ENCODE data around the gene STPG1.
"Not testable (repeated sequence)": the region's sequence is repeated elsewhere in the genome, so short reads cannot be mapped to it uniquely, and the experiment has no call there.

Gene STPG1

GRCh38 chr1:24450857-24451397 is 37.3 kb upstream of the STPG1 start:
- no peak overlapping the region for H4K12ac ChIP-seq (ENCODE audit: low read depth, low read length)
- H3K27ac ChIP-seq (ENCODE audit: low read depth, low read length): no peak overlapping the region
- H3K4me2 ChIP-seq (ENCODE audit: low read length): no peak overlapping the region
- no peak overlapping the region for H3K4ac ChIP-seq (ENCODE audit: low read depth, low read length)
- no peak overlapping the region for H2BK12ac ChIP-seq (ENCODE audit: low read length)
- H3K4me1 ChIP-seq (ENCODE audit: control insufficient read depth in 1 of 2, insufficient read depth in 2 of 2, low read length in 2 of 2): no peaks in the 10 kb centered on the region
- no peak overlapping the region for H3K18ac ChIP-seq (ENCODE audit: low read length)
- DNase-seq: no peak
- no peak overlapping the region for H2AK5ac ChIP-seq (ENCODE audit: low read length)
- H2BK5ac ChIP-seq (ENCODE audit: low read depth, low read length, poor library complexity): no peak overlapping the region
- no peaks in the 10 kb centered on the region for H3K9me3 ChIP-seq (ENCODE audit: insufficient read depth, low read depth, low read length)
- no peak overlapping the region for H2BK120ac ChIP-seq (ENCODE audit: insufficient read depth, low read length, poor library complexity)
- no peaks in the 10 kb centered on the region for H3K27me3 ChIP-seq (ENCODE audit: insufficient read depth, low read length)
- H3K36me3 ChIP-seq (ENCODE audit: control insufficient read depth in 1 of 2, insufficient read depth in 2 of 2, low read length in 2 of 2): peaks cover 3 to 5% of the 10 kb centered on the region in 2 experiments
- H4K8ac ChIP-seq (ENCODE audit: low read depth, low read length): no peak overlapping the region
- H3K4me3 ChIP-seq (ENCODE audit: low read depth, low read length): no peak overlapping the region
- H3K79me1 ChIP-seq (ENCODE audit: low read length): no peaks in the 10 kb centered on the region
- no peaks in the 10 kb centered on the region for H3K79me2 ChIP-seq (ENCODE audit: control insufficient read depth, insufficient read depth, low read length, poor library complexity)
- H3K9ac ChIP-seq (ENCODE audit: low read length): no peak overlapping the region
- no peak overlapping the region for H3K14ac ChIP-seq (ENCODE audit: low read length)
- H2AFZ ChIP-seq (ENCODE audit: insufficient read depth, low read length, poor library complexity): no peak overlapping the region
- no peak overlapping the region for H3K23ac ChIP-seq (ENCODE audit: low read length)
- WGBS (ENCODE audit: extremely low coverage, insufficient coverage, insufficient read length): no CpG with 5 or more reads among the region's 5 CpGs
- H4K91ac ChIP-seq (ENCODE audit: low read depth, low read length): no peak overlapping the region

GRCh38 chr1:24450316-24450715 is 36.7 kb upstream of the STPG1 start:
- no CpG with 5 or more reads among the region's 4 CpGs for WGBS (ENCODE audit: extremely low coverage, insufficient coverage, insufficient read length)

GRCh38 chr1:24446446-24446845 is 32.9 kb upstream of the STPG1 start:
- not testable (repeated sequence) for H2BK120ac ChIP-seq (ENCODE audit: insufficient read depth, low read length, poor library complexity); H3K23ac ChIP-seq (ENCODE audit: low read length); H3K4me2 ChIP-seq (ENCODE audit: low read length); H2BK12ac ChIP-seq (ENCODE audit: low read length); H3K4ac ChIP-seq (ENCODE audit: low read depth, low read length); H3K27ac ChIP-seq (ENCODE audit: low read depth, low read length); H4K91ac ChIP-seq (ENCODE audit: low read depth, low read length); H4K8ac ChIP-seq (ENCODE audit: low read depth, low read length); H3K27me3 ChIP-seq (ENCODE audit: insufficient read depth, low read length); H3K79me1 ChIP-seq (ENCODE audit: low read length); H3K36me3 ChIP-seq (ENCODE audit: control insufficient read depth in 1 of 2, insufficient read depth in 2 of 2, low read length in 2 of 2); H3K9ac ChIP-seq (ENCODE audit: low read length); H3K9me3 ChIP-seq (ENCODE audit: insufficient read depth, low read depth, low read length); DNase-seq; H2AFZ ChIP-seq (ENCODE audit: insufficient read depth, low read length, poor library complexity); H3K14ac ChIP-seq (ENCODE audit: low read length); H3K4me1 ChIP-seq (ENCODE audit: control insufficient read depth in 1 of 2, insufficient read depth in 2 of 2, low read length in 2 of 2); H3K79me2 ChIP-seq (ENCODE audit: control insufficient read depth, insufficient read depth, low read length, poor library complexity); H4K12ac ChIP-seq (ENCODE audit: low read depth, low read length); H2AK5ac ChIP-seq (ENCODE audit: low read length); H2BK5ac ChIP-seq (ENCODE audit: low read depth, low read length, poor library complexity); H3K4me3 ChIP-seq (ENCODE audit: low read depth, low read length); H3K18ac ChIP-seq (ENCODE audit: low read length)
- no CpG with 5 or more reads among the region's 2 CpGs for WGBS (ENCODE audit: extremely low coverage, insufficient coverage, insufficient read length)

More at GRCh38 chr1:24450316-24450715, 36.7 kb upstream of the STPG1 start:
- H3K4me3 ChIP-seq (ENCODE audit: low read depth, low read length): no peak overlapping the region
- no peak overlapping the region for H3K23ac ChIP-seq (ENCODE audit: low read length)
- H4K8ac ChIP-seq (ENCODE audit: low read depth, low read length): no peak overlapping the region
- H3K27me3 ChIP-seq (ENCODE audit: insufficient read depth, low read length): no peaks in the 10 kb centered on the region
- no peak overlapping the region for H2AK5ac ChIP-seq (ENCODE audit: low read length)
- no peaks in the 10 kb centered on the region for H3K79me2 ChIP-seq (ENCODE audit: control insufficient read depth, insufficient read depth, low read length, poor library complexity)
- H3K27ac ChIP-seq (ENCODE audit: low read depth, low read length): no peak overlapping the region
- H3K9ac ChIP-seq (ENCODE audit: low read length): no peak overlapping the region
- H2BK5ac ChIP-seq (ENCODE audit: low read depth, low read length, poor library complexity): no peak overlapping the region
- H3K79me1 ChIP-seq (ENCODE audit: low read length): no peaks in the 10 kb centered on the region
- no peak overlapping the region for H4K12ac ChIP-seq (ENCODE audit: low read depth, low read length)
- no peak overlapping the region for H3K14ac ChIP-seq (ENCODE audit: low read length)
- H3K9me3 ChIP-seq (ENCODE audit: insufficient read depth, low read depth, low read length): no peaks in the 10 kb centered on the region
- H3K4me2 ChIP-seq (ENCODE audit: low read length): no peak overlapping the region
- peaks cover 3 to 5% of the 10 kb centered on the region in 2 experiments for H3K36me3 ChIP-seq (ENCODE audit: control insufficient read depth in 1 of 2, insufficient read depth in 2 of 2, low read length in 2 of 2)
- no peak overlapping the region for H2BK12ac ChIP-seq (ENCODE audit: low read length)
- H2BK120ac ChIP-seq (ENCODE audit: insufficient read depth, low read length, poor library complexity): no peak overlapping the region
- H2AFZ ChIP-seq (ENCODE audit: insufficient read depth, low read length, poor library complexity): no peak overlapping the region
- no peaks in the 10 kb centered on the region for H3K4me1 ChIP-seq (ENCODE audit: control insufficient read depth in 1 of 2, insufficient read depth in 2 of 2, low read length in 2 of 2)
- H4K91ac ChIP-seq (ENCODE audit: low read depth, low read length): no peak overlapping the region
- H3K4ac ChIP-seq (ENCODE audit: low read depth, low read length): no peak overlapping the region
- H3K18ac ChIP-seq (ENCODE audit: low read length): no peak overlapping the region
- peak in 1 of 2 donors; percentile 17 for DNase-seq

GRCh38 chr1:24443241-24443656 is 29.7 kb upstream of the STPG1 start:
- H4K8ac ChIP-seq (ENCODE audit: low read depth, low read length): no peak overlapping the region
- no peak overlapping the region for H4K91ac ChIP-seq (ENCODE audit: low read depth, low read length)
- H3K23ac ChIP-seq (ENCODE audit: low read length): no peak overlapping the region
- H2AK5ac ChIP-seq (ENCODE audit: low read length): no peak overlapping the region
- no peak overlapping the region for H3K18ac ChIP-seq (ENCODE audit: low read length)
- H3K4me3 ChIP-seq (ENCODE audit: low read depth, low read length): no peak overlapping the region
- H3K79me1 ChIP-seq (ENCODE audit: low read length): no peaks in the 10 kb centered on the region
- no peaks in the 10 kb centered on the region for H3K79me2 ChIP-seq (ENCODE audit: control insufficient read depth, insufficient read depth, low read length, poor library complexity)
- no peaks in the 10 kb centered on the region for H3K9me3 ChIP-seq (ENCODE audit: insufficient read depth, low read depth, low read length)
- H3K14ac ChIP-seq (ENCODE audit: low read length): no peak overlapping the region
- no peak for DNase-seq
- no peak overlapping the region for H2BK12ac ChIP-seq (ENCODE audit: low read length)
- H3K27ac ChIP-seq (ENCODE audit: low read depth, low read length): no peak overlapping the region
- no peak overlapping the region for H2AFZ ChIP-seq (ENCODE audit: insufficient read depth, low read length, poor library complexity)
- peaks cover 3 to 5% of the 10 kb centered on the region in 2 experiments for H3K4me1 ChIP-seq (ENCODE audit: control insufficient read depth in 1 of 2, insufficient read depth in 2 of 2, low read length in 2 of 2)
- H3K4ac ChIP-seq (ENCODE audit: low read depth, low read length): no peak overlapping the region
- no peak overlapping the region for H4K12ac ChIP-seq (ENCODE audit: low read depth, low read length)
- H3K9ac ChIP-seq (ENCODE audit: low read length): no peak overlapping the region
- peaks cover 0 to 3% of the 10 kb centered on the region in 2 experiments for H3K36me3 ChIP-seq (ENCODE audit: control insufficient read depth in 1 of 2, insufficient read depth in 2 of 2, low read length in 2 of 2)
- H3K27me3 ChIP-seq (ENCODE audit: insufficient read depth, low read length): no peaks in the 10 kb centered on the region
- no peak overlapping the region for H2BK5ac ChIP-seq (ENCODE audit: low read depth, low read length, poor library complexity)
- H3K4me2 ChIP-seq (ENCODE audit: low read length): no peak overlapping the region
- no CpG with 5 or more reads among the region's 2 CpGs for WGBS (ENCODE audit: extremely low coverage, insufficient coverage, insufficient read length)
- no peak overlapping the region for H2BK120ac ChIP-seq (ENCODE audit: insufficient read depth, low read length, poor library complexity)
